WTC11 (cell line): Measurements from ENCODE around the gene SMARCD3. TPM values are rescaled to one million over a fixed set of nuclear protein-coding genes. Genes with fewer than 3 reads are reported as not detected.

ENCODE experiments used
- ATAC-seq: fragments of 200-7000 bp; cut with Tn5 transposase; 2 replicates; pipeline ENCODE4 v1.10.0; 2021; ENCODE audit warnings: mild to moderate bottlenecking, moderate library complexity
- CTCF ChIA-PET: fragments of 300-600 bp; sonication (Branson Sonifier 250); formaldehyde crosslinking; loops from one replicate; lab custom pipeline; 2021; ENCODE audit warnings: antibody characterized with exemption; lab: Charles Lee
- POLR2A ChIA-PET: fragments of 350-600 bp; sonication (Branson Sonifier 250); formaldehyde crosslinking; loops from one replicate; lab custom pipeline; 2021; ENCODE audit warnings: antibody characterized with exemption; lab: Charles Lee
- DNase-seq: peaks from one replicate; pipeline ENCODE4 v3.0.0; 2021; ENCODE audit warnings: low spot score
- H3K27ac Mint-ChIP-seq: 2 replicates; pipeline ENCODE4 v1.8.0; 2021; ENCODE audit warnings: mixed read lengths
- H3K27me3 Mint-ChIP-seq: 2 replicates; pipeline ENCODE4 v1.8.0; 2021; ENCODE audit warnings: low read depth, mild to moderate bottlenecking, moderate library complexity, mixed read lengths
- H3K36me3 Mint-ChIP-seq: 2 replicates; pipeline ENCODE4 v1.8.0; 2021; ENCODE audit warnings: mixed read lengths
- H3K4me1 Mint-ChIP-seq: 2 replicates; pipeline ENCODE4 v1.8.0; 2022; ENCODE audit warnings: mixed read lengths
- H3K4me3 Mint-ChIP-seq: 2 replicates; pipeline ENCODE4 v1.8.0; 2021; ENCODE audit warnings: mild to moderate bottlenecking, moderate library complexity, mixed read lengths
- H3K9me3 Mint-ChIP-seq: 2 replicates; pipeline ENCODE4 v1.8.0; 2021; ENCODE audit warnings: mixed read lengths
- AR ChIP-seq: fragments of 250-450 bp; sonication (Bioruptor Pico); IDR thresholded peaks from 2 replicates; pipeline ENCODE4 v1.9.0; 2021; ENCODE audit warnings: mild to moderate bottlenecking
- ATF6 ChIP-seq: sonication (generic); formaldehyde crosslinking; IDR thresholded peaks from 2 replicates; pipeline ENCODE4 v1.8.1; 2023; ENCODE audit warnings: mild to moderate bottlenecking, missing genetic modification reagents
- CBFB ChIP-seq: sonication (generic); formaldehyde crosslinking; IDR thresholded peaks from 2 replicates; pipeline ENCODE4 v1.8.1; 2022; ENCODE audit warnings: mild to moderate bottlenecking, low read depth, missing genetic modification reagents
- CREB1 ChIP-seq: sonication (generic); formaldehyde crosslinking; IDR thresholded peaks from 2 replicates; pipeline ENCODE4 v1.8.0; 2023; ENCODE audit warnings: mild to moderate bottlenecking, missing genetic modification reagents
- E2F4 ChIP-seq: sonication (generic); formaldehyde crosslinking; IDR thresholded peaks from 2 replicates; pipeline ENCODE4 v1.8.1; 2022; ENCODE audit warnings: low read depth, mild to moderate bottlenecking, moderate library complexity, missing genetic modification reagents, borderline replicate concordance
- ELF4 ChIP-seq: sonication (generic); formaldehyde crosslinking; IDR thresholded peaks from 2 replicates; pipeline ENCODE4 v1.8.1; 2022; ENCODE audit warnings: low read depth, mild to moderate bottlenecking, moderate library complexity, missing genetic modification reagents
- EMX1 ChIP-seq: fragments of 250-450 bp; sonication (Bioruptor Pico); IDR thresholded peaks from 2 replicates; pipeline ENCODE4 v1.8.0; 2021; ENCODE audit warnings: mild to moderate bottlenecking
- GTF2I ChIP-seq: fragments of 250-450 bp; sonication (Bioruptor Pico); conservative IDR thresholded peaks from 2 replicates; pipeline ENCODE4 v1.4.0; 2021; ENCODE audit warnings: mild to moderate bottlenecking
- HMGA2 ChIP-seq: fragments of 250-450 bp; sonication (Bioruptor Pico); IDR thresholded peaks from 2 replicates; pipeline ENCODE4 v1.4.0; 2021; ENCODE audit warnings: mild to moderate bottlenecking, moderate library complexity
- HMGXB4 ChIP-seq: sonication (generic); formaldehyde crosslinking; IDR thresholded peaks from 2 replicates; pipeline ENCODE4 v1.8.1; 2023; ENCODE audit warnings: mild to moderate bottlenecking, moderate library complexity, missing genetic modification reagents
- IRF1 ChIP-seq: sonication (generic); formaldehyde crosslinking; IDR thresholded peaks from 2 replicates; pipeline ENCODE4 v1.8.0; 2023; ENCODE audit warnings: missing genetic modification reagents
- TEAD4 ChIP-seq: sonication (generic); formaldehyde crosslinking; IDR thresholded peaks from 2 replicates; pipeline ENCODE4 v1.8.0; 2022; ENCODE audit warnings: mild to moderate bottlenecking, missing genetic modification reagents
- USF2 ChIP-seq: sonication (generic); formaldehyde crosslinking; IDR thresholded peaks from 2 replicates; pipeline ENCODE4 v1.8.1; 2023; ENCODE audit warnings: mild to moderate bottlenecking, missing genetic modification reagents, moderate library complexity
- ZBTB21 ChIP-seq: sonication (generic); formaldehyde crosslinking; IDR thresholded peaks from 2 replicates; pipeline ENCODE4 v1.8.1; 2023; ENCODE audit warnings: mild to moderate bottlenecking, missing genetic modification reagents, borderline replicate concordance
- ZBTB43 ChIP-seq: sonication (generic); formaldehyde crosslinking; IDR thresholded peaks from 2 replicates; pipeline ENCODE4 v1.8.1; 2023; ENCODE audit warnings: mild to moderate bottlenecking, missing genetic modification reagents
- ZNF219 ChIP-seq: sonication (generic); formaldehyde crosslinking; IDR thresholded peaks from 2 replicates; pipeline ENCODE4 v1.8.0; 2023; ENCODE audit warnings: missing genetic modification reagents, mild to moderate bottlenecking, borderline replicate concordance
- ZNF396 ChIP-seq: fragments of 250-450 bp; sonication (Bioruptor Pico); IDR thresholded peaks from 2 replicates; pipeline ENCODE4 v1.8.0; 2021; ENCODE audit warnings: mild to moderate bottlenecking, moderate library complexity, borderline replicate concordance
- ZNF423 ChIP-seq: fragments of 250-450 bp; sonication (Bioruptor Pico); IDR thresholded peaks from 2 replicates; pipeline ENCODE4 v2.1.2; 2022; ENCODE audit warnings: mild to moderate bottlenecking, moderate library complexity
- ZNF671 ChIP-seq: fragments of 250-450 bp; sonication (Bioruptor Pico); IDR thresholded peaks from 2 replicates; pipeline ENCODE4 v1.8.0; 2021; ENCODE audit warnings: mild to moderate bottlenecking
- total RNA-seq: library from RNA; stranded (reverse); gene quantifications from 3 replicates; pipeline ENCODE4 v1.2.3, GENCODE V29; 2021

The SMARCD3 gene
- total RNA-seq, 1 experiment from 2014 or later: 5.9 TPM

GRCh38 chr7:151261529-151261928 is 13.0 kb upstream of the SMARCD3 start (continued):
- TF ChIP-seq ZNF219 (no peak), ATF6 (CRISPR knock-in tag) (no peak), AR (CRISPR knock-in tag) (no peak), ZBTB43 (CRISPR knock-in tag) (no peak), ZNF423 (CRISPR knock-in tag) (no peak), ZNF671 (no peak), E2F4 (CRISPR knock-in tag) (no peak), ELF4 (no peak), ZNF396 (no peak)
- TF ChIP-seq, all 79 proteins: peak for 0

GRCh38 chr7:151260883-151261282 is 12.4 kb upstream of the SMARCD3 start:
- DNase-seq: no peak
- Mint-ChIP-seq H3K9me3 (no peaks in the 10 kb centered on the region), H3K36me3 (no peaks in the 10 kb centered on the region), H3K27me3 (peaks cover 34% of the 10 kb centered on the region), H3K4me1 (peaks cover 10% of the 10 kb centered on the region), H3K4me3 (no peak overlapping the region), H3K27ac (no peak overlapping the region)
- TF ChIP-seq AR (CRISPR knock-in tag) (no peak), IRF1 (CRISPR knock-in tag) (no peak), TEAD4 (CRISPR knock-in tag) (no peak), HMGA2 (no peak), EMX1 (no peak), CREB1 (CRISPR knock-in tag) (no peak), HMGXB4 (no peak), ZBTB21 (CRISPR knock-in tag) (no peak), USF2 (no peak), CBFB (CRISPR knock-in tag) (no peak), GTF2I (CRISPR knock-in tag) (no peak)
- no peak for ATAC-seq
- POLR2A ChIA-PET: no interaction called here
- CTCF ChIA-PET: interaction anchor here (0.5 to 2.1 kb wide), 2 partner anchors 17 to 247 kb away, joined by 4 to 6 read pairs; no protein-coding TSS in a partner anchor
